Measurements from ENCODE around the gene GRAMD4. TPM values are rescaled to one million over a fixed set of nuclear protein-coding genes. Genes with fewer than 3 reads are reported as not detected.

GRAMD4 gene
- total and polyA plus RNA-seq, 12 donors, result 29.3 to 143 (median 63.9) TPM

DNA sequence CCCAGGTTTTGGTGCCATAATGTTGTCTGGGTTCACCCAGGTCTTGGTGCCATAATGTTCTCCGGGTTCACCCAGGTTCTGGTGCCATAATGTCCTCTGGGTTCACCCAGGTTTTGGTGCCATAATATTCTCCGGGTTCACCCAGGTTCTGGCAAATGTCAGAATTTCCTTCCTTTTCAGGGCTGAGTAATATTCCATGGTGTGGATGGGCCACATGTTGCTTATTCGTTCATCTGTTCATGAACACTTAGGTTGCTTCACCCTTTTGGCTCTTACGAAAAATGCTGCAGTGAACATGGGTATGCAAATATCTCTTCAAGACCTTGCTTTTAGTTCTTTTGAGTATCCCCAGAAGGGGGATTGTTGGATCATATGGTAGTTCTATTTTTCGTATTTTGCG, 15.1 kb upstream of the GRAMD4 start:
- no peak for ATAC-seq

DNA sequence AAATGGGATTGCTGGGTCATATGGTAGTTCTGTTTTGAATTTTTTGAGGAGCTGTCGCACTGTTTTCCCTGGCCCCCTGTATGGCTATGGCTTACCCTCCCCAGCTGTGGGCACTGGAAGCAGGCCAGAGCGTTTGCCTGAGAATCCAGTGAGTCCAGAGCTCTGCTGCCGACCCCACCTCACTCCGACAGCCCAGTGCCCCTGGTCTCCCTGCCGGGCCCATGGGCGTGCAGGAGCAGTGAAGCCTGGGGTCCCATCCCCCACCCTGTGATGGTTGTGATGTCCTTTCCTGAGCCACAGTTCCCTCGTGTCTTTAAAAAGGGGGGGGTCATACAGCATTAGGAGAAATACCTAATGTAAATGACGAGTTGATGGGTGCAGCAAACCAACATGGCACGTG, 13.3 kb upstream of the GRAMD4 start:
- Histone ChIP-seq H3K9me3 (no peaks in the 10 kb centered on the region), H3K4me1 (peaks cover 4 to 54% (median 24%) of the 10 kb centered on the region in 9 donors), H3K4me3 (no peak overlapping the region), H3K36me3 (no peaks in the 10 kb centered on the region), H3K27ac (no peak overlapping the region), H3K27me3 (no peaks in the 10 kb centered on the region)
- intact Hi-C loops (cut with DNase I), result no loop called here
- DNase-seq, result no peak
- ATAC-seq, result peak in 1 of 8 donors; percentile 8
- TF ChIP-seq CTCF (IDR thresholded peaks at IDR 0.05), result no peak
- 72% methylated on average over 9 of the region's 9 CpGs for WGBS, 2 donors

More for the DNA sequence above, 15.1 kb upstream of the GRAMD4 start:
- intact Hi-C loops (cut with DNase I), result no loop called here
- Histone ChIP-seq H3K27me3 (no peaks in the 10 kb centered on the region), H3K4me3 (no peak overlapping the region), H3K36me3 (no peaks in the 10 kb centered on the region), H3K9me3 (no peaks in the 10 kb centered on the region), H3K27ac (peak overlapping the region in 1 of 10 donors; percentile 20), H3K4me1 (peaks cover 4 to 53% (median 30%) of the 10 kb centered on the region in 9 donors)
- 97% methylated on average over 6 of the region's 6 CpGs for WGBS, 2 donors
- DNase-seq, result no peak
- TF ChIP-seq CTCF (IDR thresholded peaks at IDR 0.05), result no peak

DNA sequence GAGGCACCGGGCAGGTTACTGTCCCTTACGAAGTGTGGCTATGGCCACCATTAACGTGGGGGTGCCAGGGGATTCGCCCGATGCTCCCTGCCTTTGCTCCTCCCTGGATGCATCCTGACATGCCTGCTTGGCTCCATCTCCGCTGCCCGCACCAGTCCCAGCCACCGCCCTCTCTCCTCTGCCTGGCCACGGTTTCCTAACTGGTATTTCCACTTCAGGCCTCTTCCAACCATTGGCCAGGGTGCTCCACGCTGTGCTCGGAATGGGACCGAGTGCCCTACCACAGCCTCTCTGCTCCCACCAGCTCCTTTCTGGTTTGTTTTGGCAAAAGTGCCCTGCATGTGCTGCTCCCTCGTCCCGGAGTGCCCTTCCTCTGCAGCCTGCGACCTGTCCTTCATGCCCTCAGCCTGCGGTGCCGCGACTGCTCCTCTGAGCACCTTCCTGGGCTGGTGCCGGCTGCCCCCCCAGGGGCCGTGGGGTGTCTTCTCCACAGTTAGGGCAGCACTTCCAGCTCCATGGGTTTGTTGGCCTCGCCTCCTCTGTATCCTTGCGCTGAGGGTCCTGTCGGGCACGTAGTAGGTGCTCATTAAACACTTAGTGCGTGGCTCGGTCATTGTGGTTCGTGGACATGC, 12.6 kb upstream of the GRAMD4 start:
- no peak for TF ChIP-seq CTCF (IDR thresholded peaks at IDR 0.05)
- Histone ChIP-seq H3K9me3 (no peaks in the 10 kb centered on the region), H3K4me3 (no peak overlapping the region), H3K27ac (no peak overlapping the region), H3K27me3 (no peaks in the 10 kb centered on the region), H3K4me1 (peaks cover 11 to 62% (median 32%) of the 10 kb centered on the region in 9 donors), H3K36me3 (no peaks in the 10 kb centered on the region)
- intact Hi-C loops (cut with DNase I), result no loop called here
- 86 to 90% methylated on average over 27 of the region's 27 CpGs for WGBS, 2 donors
- DNase-seq (no peak), ATAC-seq (peak in 3 of 8 donors; percentile 20 to 49 (median 39))

GRCh38 chr22:46609175-46609690, 11.0 kb upstream of the GRAMD4 start:
- no peak overlapping the region for H3K27ac ChIP-seq

More at GRCh38 chr22:46609175-46609690, 11.0 kb upstream of the GRAMD4 start:
- 79 to 89% methylated on average over 17 of the region's 17 CpGs for WGBS, 2 donors
- Histone ChIP-seq H3K4me1 (peaks cover 22 to 69% (median 39%) of the 10 kb centered on the region in 9 donors), H3K9me3 (no peaks in the 10 kb centered on the region), H3K27me3 (no peaks in the 10 kb centered on the region), H3K4me3 (no peak overlapping the region), H3K36me3 (no peaks in the 10 kb centered on the region)
- ATAC-seq (no peak), DNase-seq (no peak)
- intact Hi-C loops (cut with DNase I), result no loop called here
- TF ChIP-seq CTCF (IDR thresholded peaks at IDR 0.05), result no peak
